ENCODE data around the gene TXNRD1. TPM values are rescaled to one million over a fixed set of nuclear protein-coding genes. Genes with fewer than 3 reads are reported as not detected.

Gene TXNRD1
- total RNA-seq, 4 donors from 2014 or later: 129 to 230 (median 199) TPM

DNA sequence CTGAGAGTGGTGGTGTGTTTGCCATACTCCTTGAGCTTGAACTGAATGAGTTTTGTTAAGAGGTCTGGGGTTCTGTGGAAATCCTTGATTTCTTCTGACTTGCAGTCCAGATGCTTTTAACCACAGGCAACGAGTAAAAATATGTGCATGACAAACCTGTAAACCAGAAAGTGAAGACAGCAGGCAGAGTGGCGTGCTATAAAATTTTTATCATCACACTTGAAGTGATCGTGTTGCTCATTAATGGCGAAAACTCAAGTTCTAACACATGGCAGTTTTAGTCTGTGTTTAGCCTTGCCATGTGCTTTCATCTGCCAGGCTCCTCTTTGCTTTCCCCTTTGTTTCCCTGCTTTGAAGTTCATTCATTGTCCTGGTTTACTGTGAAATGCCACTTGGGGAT, 28.0 kb downstream of the TXNRD1 start:
- Histone ChIP-seq H3K9me3 (no peaks in the 10 kb centered on the region), H3K4me1 (no peaks in the 10 kb centered on the region), H3K36me3 (no peaks in the 10 kb centered on the region), H3K27ac (no peak overlapping the region), H3K27me3 (no peaks in the 10 kb centered on the region), H3K4me3 (replicated peaks in 1 of 3) (no peak overlapping the region)
- intact Hi-C loops (cut with DNase I): no loop called here
- WGBS, 2 donors: 53 to 55% methylated on average over 4 of the region's 4 CpGs
- no peak for DNase-seq
- no peak for TF ChIP-seq POLR2A (IDR thresholded peaks at IDR 0.05)
- TF ChIP-seq, protein P1, sequence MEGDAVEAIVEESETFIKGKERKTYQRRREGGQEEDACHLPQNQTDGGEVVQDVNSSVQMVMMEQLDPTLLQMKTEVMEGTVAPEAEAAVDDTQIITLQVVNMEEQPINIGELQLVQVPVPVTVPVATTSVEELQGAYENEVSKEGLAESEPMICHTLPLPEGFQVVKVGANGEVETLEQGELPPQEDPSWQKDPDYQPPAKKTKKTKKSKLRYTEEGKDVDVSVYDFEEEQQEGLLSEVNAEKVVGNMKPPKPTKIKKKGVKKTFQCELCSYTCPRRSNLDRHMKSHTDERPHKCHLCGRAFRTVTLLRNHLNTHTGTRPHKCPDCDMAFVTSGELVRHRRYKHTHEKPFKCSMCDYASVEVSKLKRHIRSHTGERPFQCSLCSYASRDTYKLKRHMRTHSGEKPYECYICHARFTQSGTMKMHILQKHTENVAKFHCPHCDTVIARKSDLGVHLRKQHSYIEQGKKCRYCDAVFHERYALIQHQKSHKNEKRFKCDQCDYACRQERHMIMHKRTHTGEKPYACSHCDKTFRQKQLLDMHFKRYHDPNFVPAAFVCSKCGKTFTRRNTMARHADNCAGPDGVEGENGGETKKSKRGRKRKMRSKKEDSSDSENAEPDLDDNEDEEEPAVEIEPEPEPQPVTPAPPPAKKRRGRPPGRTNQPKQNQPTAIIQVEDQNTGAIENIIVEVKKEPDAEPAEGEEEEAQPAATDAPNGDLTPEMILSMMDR (IDR thresholded peaks at IDR 0.05): no peak

DNA sequence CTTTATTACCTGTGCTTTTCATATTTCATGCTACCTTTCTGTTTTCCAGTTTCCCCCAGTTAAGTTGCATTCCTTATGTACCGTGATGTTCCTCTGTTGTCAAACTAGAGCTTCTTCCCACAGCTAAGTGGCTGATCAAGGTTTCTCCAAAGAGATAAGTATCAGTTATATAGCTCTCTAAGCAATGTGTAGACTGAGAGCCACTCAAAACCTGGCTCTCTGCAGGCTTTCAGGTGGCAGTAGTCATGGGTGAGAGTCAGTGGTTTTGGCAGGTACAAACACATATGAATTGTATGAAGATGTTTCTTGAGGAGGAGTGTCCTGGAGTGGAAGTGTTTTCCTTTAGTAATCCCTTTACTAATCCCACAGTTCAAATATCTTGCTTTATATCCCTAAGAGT, 28.4 kb downstream of the TXNRD1 start:
- intact Hi-C loops (cut with DNase I): no loop called here
- H3K4me1 ChIP-seq: no peaks in the 10 kb centered on the region
- no peak overlapping the region for H3K4me3 ChIP-seq (replicated peaks in 1 of 3)
- no peaks in the 10 kb centered on the region for H3K9me3 ChIP-seq
- H3K27me3 ChIP-seq: no peaks in the 10 kb centered on the region
- H3K36me3 ChIP-seq: no peaks in the 10 kb centered on the region
- DNase-seq: no peak
- TF ChIP-seq, protein P1 (IDR thresholded peaks at IDR 0.05): no peak
- TF ChIP-seq POLR2A (IDR thresholded peaks at IDR 0.05): no peak
- 43 to 59% methylated on average over 1 of the region's 1 CpG for WGBS, 2 donors
- no peak overlapping the region for H3K27ac ChIP-seq

DNA sequence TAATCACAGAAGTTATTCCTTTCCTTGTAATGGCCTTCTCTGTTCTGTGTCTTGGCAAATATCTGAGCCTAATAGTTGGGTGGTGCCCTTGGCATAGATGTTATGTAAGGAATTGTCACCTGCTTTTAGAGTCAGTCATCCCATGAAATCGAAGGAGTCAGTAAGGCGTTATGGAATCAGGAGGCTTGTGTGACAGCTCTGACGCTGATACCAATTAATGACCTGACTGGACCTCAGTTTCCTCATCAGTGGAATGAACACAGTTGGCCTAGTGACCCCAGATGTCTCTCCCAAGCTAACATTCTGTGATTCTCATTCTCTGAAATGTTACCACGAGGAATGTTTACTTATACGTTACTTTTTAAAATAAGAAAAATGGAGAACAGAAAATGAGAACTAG, 32.1 kb downstream of the TXNRD1 start:
- no peaks in the 10 kb centered on the region for H3K4me1 ChIP-seq

DNA sequence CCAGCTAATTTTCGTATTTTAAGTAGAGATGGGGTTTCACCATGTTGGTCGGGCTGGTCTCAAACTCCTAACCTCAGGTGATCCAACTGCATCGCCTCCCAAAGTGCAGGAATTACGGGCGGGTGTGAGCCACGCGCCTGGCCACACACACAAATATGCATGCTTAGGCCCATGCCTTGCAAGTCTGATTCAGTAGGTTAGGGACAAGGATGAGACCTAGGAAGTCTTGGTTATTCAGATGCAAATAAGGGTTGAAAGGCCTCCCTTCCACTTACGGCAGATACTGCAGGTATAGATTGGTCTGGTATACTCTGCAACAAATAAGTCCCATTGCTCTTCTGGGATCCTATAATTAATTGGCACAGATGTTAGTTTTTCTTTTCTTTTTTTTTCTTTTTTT, 32.9 kb downstream of the TXNRD1 start:
- 95 to 98% methylated on average over 8 of the region's 8 CpGs for WGBS, 2 donors
- no peaks in the 10 kb centered on the region for H3K9me3 ChIP-seq
- no peak overlapping the region for H3K4me3 ChIP-seq (replicated peaks in 1 of 3)
- H3K36me3 ChIP-seq: no peaks in the 10 kb centered on the region
- no peak for DNase-seq
- intact Hi-C loops (cut with DNase I): no loop called here
- TF ChIP-seq POLR2A (IDR thresholded peaks at IDR 0.05): no peak
- no peak overlapping the region for H3K27ac ChIP-seq
- H3K4me1 ChIP-seq: no peaks in the 10 kb centered on the region
- no peaks in the 10 kb centered on the region for H3K27me3 ChIP-seq

More for the DNA sequence above, 32.1 kb downstream of the TXNRD1 start:
- intact Hi-C loops (cut with DNase I): no loop called here
- TF ChIP-seq POLR2A (IDR thresholded peaks at IDR 0.05): no peak
- TF ChIP-seq, protein P1 (IDR thresholded peaks at IDR 0.05): no peak
- no peak for DNase-seq
- Histone ChIP-seq H3K9me3 (no peaks in the 10 kb centered on the region), H3K27ac (no peak overlapping the region), H3K4me3 (replicated peaks in 1 of 3) (no peak overlapping the region), H3K27me3 (no peaks in the 10 kb centered on the region), H3K36me3 (no peaks in the 10 kb centered on the region)
- 90 to 91% methylated on average over 5 of the region's 5 CpGs for WGBS, 2 donors

DNA sequence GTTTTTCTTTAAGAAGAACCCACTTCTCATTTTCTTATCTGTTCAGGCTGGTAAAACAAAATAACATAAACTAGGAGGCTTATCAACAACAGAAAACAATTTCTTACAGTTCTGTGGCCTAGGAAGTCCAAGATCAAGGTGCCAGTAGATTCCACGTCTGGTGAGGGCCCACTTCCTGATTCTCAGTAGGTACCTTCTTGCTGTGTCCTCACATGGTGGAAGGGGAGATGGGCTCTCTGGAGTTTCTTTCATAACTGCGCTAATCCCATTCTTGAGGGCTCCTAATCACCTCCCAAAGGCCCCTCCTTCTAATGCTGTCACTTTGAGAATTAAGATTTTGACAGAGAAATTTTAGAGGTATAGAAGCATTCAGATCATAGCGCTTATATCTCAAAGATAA, 33.4 kb downstream of the TXNRD1 start:
- no peaks in the 10 kb centered on the region for H3K9me3 ChIP-seq
- no peak for TF ChIP-seq POLR2A (IDR thresholded peaks at IDR 0.05)
- TF ChIP-seq, protein P1 (IDR thresholded peaks at IDR 0.05): no peak
- DNase-seq: no peak
- no peak overlapping the region for H3K4me3 ChIP-seq (replicated peaks in 1 of 3)
- H3K27me3 ChIP-seq: no peaks in the 10 kb centered on the region
- H3K36me3 ChIP-seq: no peaks in the 10 kb centered on the region
- no peak overlapping the region for H3K27ac ChIP-seq
- WGBS, 2 donors: 79 to 97% methylated on average over 3 of the region's 3 CpGs
- no peaks in the 10 kb centered on the region for H3K4me1 ChIP-seq
- intact Hi-C loops (cut with DNase I): no loop called here

DNA sequence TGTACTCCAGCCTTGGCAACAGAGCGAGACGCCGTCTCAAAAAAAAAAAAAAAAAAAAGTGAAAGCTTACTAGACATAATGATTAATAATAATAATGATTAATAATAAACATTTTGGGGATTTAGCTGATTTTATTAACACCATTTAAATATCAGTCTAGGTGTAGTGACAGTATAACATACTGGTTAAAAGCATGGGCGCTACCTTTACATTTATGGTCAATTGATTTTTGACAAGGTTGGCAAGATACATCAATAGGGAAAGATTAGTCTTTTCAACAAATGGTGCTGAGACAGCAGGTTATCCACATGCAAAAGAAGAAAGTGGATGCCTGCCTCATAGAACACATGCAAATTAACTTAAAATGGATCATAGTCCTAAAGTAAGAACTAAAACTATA, 34.3 kb downstream of the TXNRD1 start:
- Histone ChIP-seq H3K4me3 (replicated peaks in 1 of 3) (no peak overlapping the region), H3K27me3 (no peaks in the 10 kb centered on the region), H3K27ac (no peak overlapping the region), H3K9me3 (no peaks in the 10 kb centered on the region), H3K36me3 (no peaks in the 10 kb centered on the region), H3K4me1 (no peaks in the 10 kb centered on the region)
- TF ChIP-seq POLR2A (IDR thresholded peaks at IDR 0.05): no peak
- TF ChIP-seq, protein P1 (IDR thresholded peaks at IDR 0.05): no peak
- 95 to 96% methylated on average over 4 of the region's 4 CpGs for WGBS, 2 donors
- intact Hi-C loops (cut with DNase I): no loop called here
- no peak for DNase-seq

Measured in thyroid gland (tissue), 4 donors.